Activated B cell treated with CpG ODN at 0.5 μM for 24 hours (primary cell): ENCODE results near the gene LARP4B. TPM values are rescaled to one million over a fixed set of nuclear protein-coding genes. Genes with fewer than 3 reads are reported as not detected.

Experiments used
- ATAC-seq: fragments of 200-7000 bp; cut with Tn5 transposase; one replicate; pipeline ENCODE4 v1.10.0; 2021; ENCODE audit warnings: low read depth, mild to moderate bottlenecking, moderate library complexity
- CTCF ChIA-PET: fragments of 350-600 bp; sonication (Branson Sonifier 250); formaldehyde crosslinking; loops from one replicate; lab custom pipeline; 2021; ENCODE audit warnings: antibody characterized with exemption; lab: Charles Lee
- POLR2A ChIA-PET: fragments of 350-600 bp; sonication (Branson Sonifier 250); formaldehyde crosslinking; loops from one replicate; lab custom pipeline; 2021; ENCODE audit warnings: antibody characterized with exemption; lab: Charles Lee
- DNase-seq: peaks from one replicate; pipeline ENCODE4 v3.0.0; 2022
- H3K27ac Mint-ChIP-seq: one replicate; pipeline ENCODE4 v1.8.0; 2020; ENCODE audit warnings: mixed read lengths
- H3K27me3 Mint-ChIP-seq: one replicate; pipeline ENCODE4 v1.8.0; 2021; ENCODE audit warnings: mixed read lengths
- H3K36me3 Mint-ChIP-seq: one replicate; pipeline ENCODE4 v1.8.0; 2021; ENCODE audit warnings: low read depth, mixed read lengths
- H3K4me1 Mint-ChIP-seq: one replicate; pipeline ENCODE4 v1.8.0; 2021; ENCODE audit warnings: mixed read lengths
- H3K4me3 Mint-ChIP-seq: one replicate; pipeline ENCODE4 v1.8.0; 2020; ENCODE audit warnings: mild to moderate bottlenecking, mixed read lengths
- H3K9me3 Mint-ChIP-seq: one replicate; pipeline ENCODE4 v1.8.0; 2020; ENCODE audit warnings: mixed read lengths
- CTCF ChIP-seq: fragments of 200-600 bp; IDR thresholded peaks from one replicate; pipeline ENCODE4 v1.8.0; 2022; ENCODE audit warnings: antibody characterized with exemption, mild to moderate bottlenecking
- intact Hi-C: fragments of 100-400 bp; cut with micrococcal nuclease; formaldehyde crosslinking; loops from one replicate; pipeline ENCODE4 v1.15.1; 2024
- total RNA-seq: library from RNA; stranded (reverse); gene quantifications from 2 replicates; pipeline ENCODE4 v1.2.3, GENCODE V29; 2022

The LARP4B gene
- total RNA-seq, 1 donor from 2014 or later, result 103 TPM

GRCh38 chr10:969473-970150 lies 38.1 kb upstream of the LARP4B start:
- Mint-ChIP-seq H3K4me3 (no peak overlapping the region), H3K36me3 (no peaks in the 10 kb centered on the region), H3K9me3 (no peaks in the 10 kb centered on the region), H3K27ac (no peak overlapping the region), H3K4me1 (no peaks in the 10 kb centered on the region), H3K27me3 (peaks cover 21% of the 10 kb centered on the region)
- no peak for DNase-seq
- intact Hi-C loops, result no loop called here
- no peak for ATAC-seq
- POLR2A ChIA-PET, result no interaction called here
- no peak for TF ChIP-seq CTCF
- CTCF ChIA-PET, result no interaction called here

- no peaks in the 10 kb centered on the region for H3K36me3 Mint-ChIP-seq
- no peak overlapping the region for H3K4me3 Mint-ChIP-seq
- no peaks in the 10 kb centered on the region for H3K9me3 Mint-ChIP-seq
- ATAC-seq (no peak), DNase-seq (no peak)
- TF ChIP-seq CTCF, result no peak
- intact Hi-C loops, result no loop called here
- peaks cover 21% of the 10 kb centered on the region for H3K27me3 Mint-ChIP-seq
- no peaks in the 10 kb centered on the region for H3K4me1 Mint-ChIP-seq
- H3K27ac Mint-ChIP-seq, result no peak overlapping the region
- ChIA-PET POLR2A (no interaction called here), CTCF (no interaction called here)
Observed at GRCh38 chr10:968546-969199, 37.2 kb upstream of the LARP4B start.

GRCh38 chr10:966466-967235 lies 35.1 kb upstream of the LARP4B start:
- no peak overlapping the region for H3K27ac Mint-ChIP-seq
- no peak overlapping the region for H3K4me3 Mint-ChIP-seq
- ChIA-PET POLR2A (no interaction called here), CTCF (no interaction called here)
- H3K4me1 Mint-ChIP-seq, result no peaks in the 10 kb centered on the region
- no peak for DNase-seq
- no peaks in the 10 kb centered on the region for H3K9me3 Mint-ChIP-seq
- intact Hi-C loops, result no loop called here
- peaks cover 21% of the 10 kb centered on the region for H3K27me3 Mint-ChIP-seq
- no peaks in the 10 kb centered on the region for H3K36me3 Mint-ChIP-seq
- ATAC-seq, result no peak
- no peak for TF ChIP-seq CTCF

- ATAC-seq (no peak), DNase-seq (no peak)
- H3K36me3 Mint-ChIP-seq, result no peaks in the 10 kb centered on the region
- CTCF ChIA-PET, result no interaction called here
- intact Hi-C loops, result no loop called here
- no peak overlapping the region for H3K27ac Mint-ChIP-seq
- TF ChIP-seq CTCF, result no peak
- H3K4me3 Mint-ChIP-seq, result no peak overlapping the region
- peaks cover 19% of the 10 kb centered on the region for H3K27me3 Mint-ChIP-seq
- H3K4me1 Mint-ChIP-seq, result no peaks in the 10 kb centered on the region
- no peaks in the 10 kb centered on the region for H3K9me3 Mint-ChIP-seq
- POLR2A ChIA-PET, result no interaction called here
Observed at GRCh38 chr10:964988-965417, 33.5 kb upstream of the LARP4B start.
